Activated CD4-positive, alpha-beta T cell treated with anti-CD3 and anti-CD28 coated beads, Interleukin-2, amount 50 U/mL, for 48 hours (primary cell): ENCODE measurements around the gene JPT1.
A peak's percentile ranks its signal among the peaks of the same experiment; 100 is the strongest.

Experiments used
- DNase-seq, 2 experiments: peaks; one replicate each; pipeline ENCODE4 v3.0.0-alpha.2; 2020

JPT1 gene

DNA sequence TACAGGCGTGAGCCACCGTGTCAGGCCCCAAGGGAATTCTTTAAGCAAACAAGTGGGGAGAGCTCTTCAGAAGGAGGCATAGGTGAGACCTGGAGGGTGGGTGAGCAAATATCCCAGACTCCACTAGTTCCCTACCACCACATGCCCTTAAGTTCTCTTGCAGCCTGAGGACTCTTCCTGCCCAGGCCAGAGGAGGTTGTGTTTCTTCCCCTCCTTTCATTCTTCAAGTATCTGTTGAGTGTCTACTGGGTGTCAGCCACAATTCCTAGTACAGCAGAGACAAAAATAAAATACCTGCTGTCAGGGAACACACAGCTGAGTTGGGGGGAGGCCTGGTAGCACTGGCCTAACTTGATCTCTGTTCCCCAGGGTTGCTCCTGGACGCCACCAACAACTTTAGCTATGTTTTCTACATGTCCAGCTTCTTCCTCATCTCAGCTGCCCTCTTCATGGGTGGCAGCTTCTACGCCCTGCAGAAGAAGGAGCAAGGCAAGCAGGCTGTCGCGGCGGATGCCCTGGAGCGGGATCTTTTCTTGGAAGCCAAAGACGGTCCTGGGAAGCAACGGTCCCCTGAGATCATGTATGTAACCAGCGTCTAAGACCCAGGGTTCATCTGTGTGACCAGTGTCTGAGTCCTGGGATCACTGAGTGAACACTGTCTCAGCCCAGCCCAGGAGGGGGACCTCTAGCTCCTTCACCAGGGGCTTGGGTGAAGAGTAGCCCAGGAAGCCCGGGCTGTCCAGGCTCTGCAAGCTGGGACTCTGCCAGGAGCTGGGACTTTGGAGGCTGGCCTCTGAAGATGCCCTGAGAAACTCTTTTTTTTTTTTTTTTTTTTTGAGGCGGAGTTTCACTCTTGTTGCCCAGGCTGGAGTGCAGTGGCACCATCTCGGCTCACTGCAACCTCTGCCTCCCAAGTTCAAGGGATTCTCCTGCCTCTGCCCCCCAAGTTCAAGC is 50.4 kb downstream of the JPT1 start:
- DNase-seq = no peak

DNA sequence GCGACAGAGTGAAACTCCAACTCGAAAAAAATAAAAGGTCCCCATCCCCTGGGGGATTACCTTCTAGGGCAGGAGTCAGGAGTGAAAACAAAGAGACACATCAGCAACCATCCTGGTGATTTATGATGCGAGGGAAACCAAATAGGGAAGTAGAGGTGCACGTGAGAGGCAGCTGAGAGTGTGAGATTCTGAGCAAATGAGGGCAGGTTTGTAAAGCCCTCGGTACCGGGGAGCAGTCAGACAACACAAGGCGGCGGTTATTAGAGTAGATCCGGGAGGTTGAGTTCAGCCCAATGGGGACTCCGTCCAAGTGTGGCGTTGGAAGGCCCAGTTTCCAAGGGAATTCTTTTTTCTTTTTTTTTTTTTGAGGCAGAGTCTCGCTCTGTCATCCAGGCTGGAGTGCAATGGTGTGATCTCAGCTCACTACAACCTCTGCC is 51.9 kb downstream of the JPT1 start:
- DNase-seq = no peak

DNA sequence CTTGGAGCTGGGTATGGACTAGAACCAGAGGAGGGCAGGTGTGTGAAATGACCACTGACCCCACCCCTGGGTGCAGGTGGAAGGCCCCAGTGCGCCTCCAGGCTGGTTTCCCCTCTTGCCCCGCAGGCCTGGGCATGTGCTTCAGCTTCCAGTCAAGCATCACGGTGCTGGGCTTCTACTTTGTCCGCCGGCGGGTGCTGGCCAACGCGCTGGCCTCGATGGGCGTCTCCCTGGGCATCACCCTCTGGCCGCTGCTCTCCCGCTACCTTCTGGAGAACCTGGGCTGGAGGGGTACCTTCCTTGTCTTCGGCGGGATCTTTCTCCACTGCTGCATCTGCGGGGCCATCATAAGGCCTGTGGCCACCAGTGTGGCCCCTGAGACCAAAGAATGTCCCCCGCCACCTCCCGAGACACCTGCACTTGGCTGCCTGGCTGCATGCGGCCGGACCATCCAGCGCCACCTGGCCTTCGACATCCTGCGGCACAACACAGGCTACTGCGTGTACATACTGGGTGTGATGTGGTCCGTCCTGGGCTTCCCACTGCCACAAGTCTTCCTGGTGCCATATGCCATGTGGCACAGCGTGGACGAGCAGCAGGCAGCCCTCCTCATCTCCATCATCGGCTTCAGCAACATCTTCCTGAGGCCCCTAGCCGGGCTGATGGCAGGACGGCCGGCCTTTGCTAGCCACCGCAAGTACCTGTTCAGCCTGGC is 54.3 kb downstream of the JPT1 start:
- no peak for DNase-seq

DNA sequence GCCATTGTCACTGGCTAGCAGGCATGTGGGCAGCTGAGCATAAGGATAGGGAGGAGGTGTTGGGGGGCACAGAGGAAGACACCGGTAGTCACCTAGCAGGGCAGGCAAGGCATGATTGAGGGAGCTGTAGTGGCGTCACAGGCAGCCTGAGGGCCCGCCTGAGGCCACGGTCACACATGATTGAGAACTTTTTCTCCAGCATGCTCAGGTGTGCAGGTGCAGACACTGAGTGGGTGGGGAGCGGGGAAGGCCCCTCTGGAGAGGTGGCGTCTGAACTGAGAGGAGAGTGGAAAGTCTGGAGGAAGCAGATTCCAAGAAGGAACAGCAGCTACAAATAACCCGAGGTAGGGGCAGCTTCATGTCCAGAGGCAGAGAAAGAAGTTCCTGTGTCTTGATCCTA is 55.5 kb downstream of the JPT1 start:
- no peak for DNase-seq

DNA sequence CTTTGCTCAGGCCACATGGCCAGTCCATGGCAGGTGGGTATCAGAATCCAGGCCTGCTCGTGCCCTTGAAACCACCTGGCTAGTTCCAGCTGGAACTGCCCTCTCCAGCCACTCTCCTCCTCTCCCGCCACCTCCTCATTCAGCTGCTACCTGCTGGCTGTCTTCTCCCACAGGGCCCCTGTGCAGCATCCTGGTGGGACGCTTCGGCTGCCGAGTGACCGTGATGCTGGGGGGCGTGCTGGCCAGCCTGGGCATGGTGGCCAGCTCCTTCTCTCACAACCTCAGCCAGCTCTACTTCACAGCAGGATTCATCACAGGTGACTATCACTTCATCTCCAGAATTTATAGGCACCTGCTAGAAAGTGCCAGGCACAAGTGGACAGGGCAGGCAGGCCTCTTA is 56.4 kb downstream of the JPT1 start:
- DNase-seq = no peak

DNA sequence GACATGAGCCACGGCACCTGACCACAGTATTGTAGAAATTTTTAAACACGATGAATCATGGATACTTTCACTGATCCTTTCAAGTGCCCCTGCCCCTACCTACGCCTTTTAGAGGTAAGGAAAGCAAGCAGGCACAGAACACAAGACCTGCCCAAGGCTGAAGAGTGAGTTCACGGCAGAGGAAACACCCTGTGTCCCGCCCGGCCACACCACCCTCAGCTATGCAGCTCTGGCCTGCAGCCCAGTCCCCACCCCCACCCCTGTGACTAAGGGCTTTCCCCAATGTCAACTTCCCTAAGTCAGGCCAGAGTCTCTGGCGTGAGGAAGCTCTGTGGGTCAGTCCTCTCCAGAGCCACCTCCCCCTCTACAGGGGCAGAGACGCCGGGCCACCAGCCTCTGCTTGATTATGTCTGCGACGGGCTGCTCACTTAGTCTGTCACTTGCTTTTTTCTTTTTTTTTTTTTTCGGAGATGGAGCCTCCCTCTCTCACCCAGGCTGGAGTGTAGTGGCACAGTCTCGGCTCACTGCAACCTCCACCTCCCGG is 58.2 kb downstream of the JPT1 start:
- no peak for DNase-seq

DNA sequence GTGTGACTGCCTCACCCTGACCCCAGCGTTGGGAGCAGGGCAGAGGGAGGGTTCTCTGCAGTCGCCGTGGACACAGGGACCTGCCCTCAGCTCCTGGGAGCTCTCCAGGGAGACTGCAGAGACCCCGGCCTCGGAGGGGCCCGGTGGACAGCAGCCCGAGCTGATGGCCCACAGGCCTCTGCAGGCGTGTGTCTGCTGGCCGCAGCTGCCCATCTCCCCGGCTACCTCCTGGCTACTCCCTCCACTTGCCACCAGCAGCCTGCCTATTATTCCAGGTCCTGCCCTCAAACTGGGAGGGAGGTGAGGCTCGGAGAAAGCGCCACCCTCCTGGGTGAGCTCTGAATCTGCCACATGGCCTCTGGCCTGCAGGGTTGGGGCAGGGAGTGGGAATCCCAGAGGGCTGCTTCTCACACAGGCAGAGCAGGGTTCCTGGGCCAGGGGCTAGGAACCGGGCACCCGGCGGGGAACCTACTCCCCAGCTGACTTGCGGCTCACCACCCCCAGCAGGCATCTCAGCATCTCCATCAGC is 59.4 kb downstream of the JPT1 start:
- DNase-seq = no peak

DNA sequence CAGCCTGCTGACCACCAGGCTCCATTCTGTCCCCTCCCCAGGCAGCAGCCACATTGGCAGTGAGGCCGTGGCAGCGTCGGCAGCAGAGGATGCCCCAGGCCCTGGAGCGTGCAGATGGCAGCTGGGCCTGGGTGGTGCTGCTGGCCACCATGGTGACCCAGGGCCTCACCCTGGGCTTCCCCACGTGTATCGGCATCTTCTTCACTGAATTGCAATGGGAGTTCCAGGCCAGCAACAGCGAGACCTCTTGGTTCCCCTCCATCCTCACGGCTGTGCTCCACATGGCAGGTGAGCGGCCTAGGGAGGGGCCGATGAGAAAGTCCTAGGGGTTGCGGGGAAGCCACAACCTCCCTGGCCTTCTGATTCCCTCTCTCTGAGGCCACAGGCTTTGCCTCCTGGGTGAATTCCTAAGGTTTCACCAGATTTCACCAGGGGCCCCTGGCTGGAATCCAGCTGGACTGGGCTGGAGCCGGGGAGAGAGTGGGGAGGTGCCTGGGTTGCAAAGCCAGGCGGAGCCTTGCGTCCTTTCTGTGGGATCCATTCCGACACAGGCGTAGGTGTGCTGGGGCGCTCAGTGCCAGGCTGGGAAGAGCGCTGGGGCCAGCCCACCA is 60.7 kb downstream of the JPT1 start:
- DNase-seq = no peak

DNA sequence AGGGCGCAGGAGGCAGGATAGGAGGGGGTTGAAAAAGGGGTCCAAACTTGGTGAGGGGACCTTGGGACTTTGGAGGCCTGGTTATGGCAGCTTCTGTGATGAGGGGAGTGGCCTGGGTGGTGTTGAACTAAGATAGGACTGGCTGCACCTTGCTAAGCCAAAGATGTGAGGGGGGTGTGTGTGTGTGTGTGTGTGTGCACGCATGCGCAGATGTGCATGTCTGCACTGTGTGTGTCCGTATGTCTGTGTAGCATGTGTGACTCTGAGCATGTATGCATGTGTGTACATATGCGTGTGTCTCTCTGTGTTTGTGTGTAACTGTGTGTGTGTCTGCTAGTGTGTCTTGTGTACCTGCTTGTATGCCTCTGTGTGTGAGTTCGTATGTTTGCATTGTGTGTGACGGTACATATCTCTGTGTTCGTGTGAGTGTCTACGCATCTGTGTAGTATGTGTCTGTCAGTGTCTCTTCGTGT is 62.4 kb downstream of the JPT1 start:
- no peak for DNase-seq

DNA sequence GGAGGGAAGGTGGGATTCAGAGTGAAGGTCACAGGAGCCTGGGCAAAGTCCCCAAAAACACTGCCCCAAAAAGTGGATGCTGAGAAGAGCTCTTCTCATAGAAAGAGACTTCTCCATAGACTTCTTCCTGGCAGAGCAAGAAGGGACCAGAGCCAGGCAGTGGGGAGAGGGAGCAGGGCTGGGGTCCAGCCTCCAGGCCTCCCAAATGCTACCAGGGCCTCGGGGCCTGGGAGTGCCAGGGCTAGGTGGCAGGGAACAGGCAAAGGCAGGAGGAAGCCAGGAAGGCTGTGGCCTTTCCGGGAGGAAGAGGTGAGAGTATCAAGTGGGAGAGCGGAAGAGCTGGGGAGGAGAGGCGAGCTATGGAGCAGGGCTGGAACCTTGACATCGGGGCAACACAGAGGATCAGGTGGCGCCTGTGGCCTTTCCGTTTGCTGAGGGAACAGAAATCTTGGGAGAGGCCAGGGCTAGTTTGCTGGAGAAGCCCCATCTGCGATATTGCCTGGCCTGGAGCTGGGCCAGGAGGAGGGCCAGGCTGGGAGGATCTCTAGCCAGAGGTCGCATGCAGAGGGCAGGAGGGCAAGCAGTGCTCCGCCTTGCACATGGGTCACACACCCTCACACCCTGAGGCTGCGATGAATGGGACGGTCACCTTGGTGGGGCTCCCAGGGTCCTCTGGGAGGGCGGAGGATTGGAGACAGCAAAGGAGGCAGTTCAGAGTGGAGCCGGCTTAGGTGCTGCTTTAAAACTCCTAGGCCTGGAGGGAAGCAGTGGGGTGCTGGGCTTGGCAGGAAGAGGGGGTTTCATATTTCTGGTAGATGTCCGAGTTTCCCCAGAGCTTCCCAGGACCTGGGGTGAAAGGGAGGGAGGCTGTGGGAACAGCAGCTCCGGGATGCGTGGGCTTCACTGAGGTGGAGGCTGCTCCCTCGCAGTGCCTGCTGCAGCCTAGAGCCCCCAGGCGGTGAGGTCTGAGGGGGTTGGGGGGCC is 63.1 kb downstream of the JPT1 start:
- no peak for DNase-seq

DNA sequence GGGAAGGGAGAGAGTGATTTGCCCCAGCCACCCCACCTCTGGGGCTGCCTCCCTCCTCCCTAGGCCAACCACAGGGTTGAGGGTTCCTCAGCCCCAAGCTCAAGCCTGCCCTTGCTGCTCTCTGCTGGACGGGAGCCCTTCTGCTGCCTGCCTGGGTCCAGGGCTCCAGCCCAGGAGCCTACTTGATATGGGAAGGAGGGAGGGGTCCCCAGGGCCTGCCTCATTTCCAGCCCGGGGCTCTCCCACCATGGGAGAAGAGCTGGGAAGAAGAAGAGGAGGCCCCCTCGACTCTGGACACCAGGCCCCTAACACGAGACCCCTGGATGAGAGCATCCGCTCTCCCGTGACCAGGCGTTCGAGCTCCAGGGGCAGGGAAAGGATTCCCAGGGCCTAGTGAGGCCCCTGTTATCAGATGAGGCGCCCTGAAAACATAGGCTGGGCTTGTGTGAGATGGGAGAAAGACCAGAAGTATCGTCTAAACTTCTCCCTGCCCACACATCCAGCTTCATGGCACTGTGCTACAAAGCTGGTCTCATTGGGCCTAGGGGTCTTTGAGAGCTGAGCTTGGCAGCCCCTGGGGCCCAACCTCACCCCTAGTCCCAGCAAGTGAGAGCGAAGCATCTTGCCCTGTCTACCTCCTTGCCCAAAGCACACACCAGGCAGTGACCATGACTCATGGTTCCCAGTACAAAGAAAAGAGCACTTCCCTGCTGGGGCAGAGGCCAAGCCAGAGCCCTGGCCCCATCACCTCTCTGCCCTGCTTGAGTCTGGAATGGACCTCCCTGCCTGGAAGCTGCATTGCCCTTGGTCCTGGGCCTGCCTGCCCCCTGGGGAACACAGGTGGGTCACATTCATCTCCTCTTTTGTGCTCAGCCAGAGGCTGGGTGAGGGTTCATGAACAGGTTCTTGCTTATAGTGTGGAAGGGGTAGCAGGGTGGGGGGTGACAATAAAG is 65.6 kb downstream of the JPT1 start:
- DNase-seq = peak in 1 of 2 experiments; percentile 26

DNA sequence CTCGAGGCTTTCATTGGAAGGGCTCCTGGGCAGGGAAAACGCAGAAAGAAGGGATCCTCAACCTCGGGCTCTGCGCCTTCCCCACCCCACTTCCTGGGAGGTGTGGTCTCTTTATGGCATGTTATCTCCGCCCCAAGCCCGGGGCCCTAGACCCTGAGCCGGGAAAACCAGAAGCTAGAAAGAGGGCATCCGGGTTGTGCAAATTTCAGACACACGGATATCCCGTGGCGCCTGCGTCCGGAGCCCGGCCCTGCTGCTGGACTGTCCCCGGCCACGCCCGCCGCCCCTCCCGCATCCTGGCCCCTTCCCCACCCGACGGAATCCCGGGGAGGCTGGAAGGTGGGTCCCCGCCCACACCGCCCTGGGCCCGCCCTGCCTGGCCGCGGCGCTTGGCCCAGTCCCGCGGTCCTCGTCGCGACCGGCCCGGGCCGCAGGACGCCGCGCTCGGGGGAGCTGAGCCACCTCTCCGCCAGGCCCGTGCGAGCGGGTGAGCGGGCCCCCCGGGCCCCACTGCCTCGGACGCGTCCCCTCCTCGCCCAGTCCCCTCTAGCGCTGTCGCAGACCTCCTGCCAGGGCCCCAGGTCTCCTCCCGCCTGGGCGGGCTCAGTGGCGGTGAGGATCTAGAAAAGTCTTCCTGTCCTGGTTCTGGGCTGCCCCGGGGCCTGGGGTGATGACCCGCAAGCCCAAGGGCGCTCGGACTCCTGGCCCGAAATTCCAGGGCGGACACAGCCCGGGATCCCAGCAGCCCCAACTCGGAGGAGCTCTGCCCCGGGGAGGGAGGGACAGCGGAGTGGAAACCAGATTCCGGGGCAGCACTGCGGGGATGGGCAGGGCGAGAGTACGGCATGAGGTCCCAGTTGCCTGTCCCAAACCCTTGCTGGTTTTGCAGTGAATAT is 66.5 kb downstream of the JPT1 start, which contains the start of gene SLC16A5:
SLC16A5 (plus strand) TSS at position 397 of the 896 bp plus-strand sequence. CDS start 5,683 bp downstream, outside the sequence.
- peak; percentile 58 to 69 for DNase-seq

DNA sequence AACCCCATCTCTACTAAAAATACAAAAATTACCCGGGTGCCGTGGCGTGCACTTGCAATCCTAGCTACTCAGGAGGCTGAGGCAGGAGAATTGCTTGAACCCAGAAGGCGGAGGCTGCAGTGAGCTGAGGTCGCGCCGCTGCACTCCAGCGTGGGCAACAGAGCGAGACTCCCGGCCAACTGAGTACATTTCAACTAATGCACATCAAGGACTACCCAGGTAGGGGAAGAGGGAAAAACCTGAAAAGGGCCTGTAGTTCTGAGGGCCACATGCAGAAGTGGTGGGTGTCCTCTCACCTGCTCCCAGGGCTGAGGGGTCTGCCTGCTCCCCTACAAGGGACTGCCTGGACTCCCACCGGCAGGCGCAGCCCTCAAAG is 67.1 kb downstream of the JPT1 start:
- DNase-seq = no peak

DNA sequence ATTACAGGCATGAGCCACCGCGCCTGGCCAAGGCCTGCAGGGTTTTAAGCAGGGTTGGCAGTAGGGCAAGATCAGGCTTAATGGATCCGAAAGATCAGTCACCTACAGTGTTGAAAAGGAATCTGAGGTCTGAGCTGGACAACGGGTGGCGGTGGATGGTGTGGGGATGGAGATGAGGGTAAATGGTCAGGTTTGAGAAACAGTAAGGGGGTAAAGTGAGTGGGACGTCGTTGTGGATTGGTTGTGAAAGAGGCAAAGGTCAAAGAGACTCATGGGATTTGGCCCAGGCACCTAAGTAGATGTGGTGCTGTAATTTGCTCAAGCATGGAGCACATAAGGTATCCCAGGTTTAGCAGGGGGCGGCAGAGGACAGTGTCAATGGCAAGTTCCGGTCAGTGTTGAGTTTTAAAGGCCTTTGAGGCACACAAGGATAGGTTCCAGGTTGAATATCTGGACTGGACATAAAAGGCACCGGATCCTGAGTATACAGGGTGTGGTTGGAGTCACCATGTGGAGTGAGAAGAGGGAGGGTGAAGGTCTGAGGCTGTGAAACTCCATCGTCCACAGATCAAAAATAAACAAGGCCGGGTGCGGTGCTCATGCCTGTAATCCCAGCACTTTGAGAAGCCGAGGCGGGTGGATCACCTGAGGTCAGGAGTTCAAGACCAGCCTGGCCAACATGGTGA is 67.7 kb downstream of the JPT1 start:
- DNase-seq = no peak
